GM12878 (cell line): ENCODE data around the gene IFITM2. TPM values are rescaled to one million over a fixed set of nuclear protein-coding genes. Genes with fewer than 3 reads are reported as not detected.

Source experiments
- CEBPZ ChIP-seq: fragments of 150-350 bp; IDR thresholded peaks from 2 replicates; pipeline ENCODE4 v1.6.1; 2016; ENCODE audit warnings: low read depth, low read length
- EGR1 ChIP-seq, 2 experiments: IDR thresholded peaks; 1 replicate in 1 of 2; 2 replicates in 1 of 2; pipeline ENCODE4 v1.6.1; 2011 to 2012; ENCODE audit warnings: low read depth in 2 of 2, low read length in 2 of 2, borderline replicate concordance in 1 of 2, mild to moderate bottlenecking in 1 of 2, moderate library complexity in 1 of 2
- FOXM1 ChIP-seq: IDR thresholded peaks from 2 replicates; pipeline ENCODE4 v1.6.1; 2012; ENCODE audit warnings: low read depth, mild to moderate bottlenecking, inconsistent platforms, low read length, moderate library complexity
- HCFC1 ChIP-seq: fragments of 150-350 bp; IDR thresholded peaks from 2 replicates; pipeline ENCODE4 v1.6.1; 2014; ENCODE audit warnings: low read length
- LARP7 ChIP-seq: fragments of 450-650 bp; IDR thresholded peaks from 2 replicates; pipeline ENCODE4 v1.6.1; 2017; ENCODE audit warnings: mild to moderate bottlenecking
- MTA3 ChIP-seq: IDR thresholded peaks from 2 replicates; pipeline ENCODE4 v1.6.1; 2012; ENCODE audit warnings: low read length, inconsistent platforms, borderline replicate concordance
- NR2C1 ChIP-seq: fragments of 450-650 bp; IDR thresholded peaks from 2 replicates; pipeline ENCODE4 v1.6.1; 2017; ENCODE audit warnings: antibody characterized with exemption, mild to moderate bottlenecking, moderate library complexity
- POU2F2 ChIP-seq: IDR thresholded peaks from 3 replicates; pipeline ENCODE4 v1.6.1; 2011; ENCODE audit warnings: low read depth, mild to moderate bottlenecking, low read length, borderline replicate concordance
- SKIL ChIP-seq: fragments of 450-650 bp; IDR thresholded peaks from 2 replicates; pipeline ENCODE4 v1.6.1; 2017; ENCODE audit warnings: mild to moderate bottlenecking, low read depth, inconsistent platforms; ENCODE audit not compliant: poor library complexity, severe bottlenecking
- SREBF2 ChIP-seq: IDR thresholded peaks from 2 replicates; pipeline ENCODE4 v1.6.1; 2012; ENCODE audit warnings: mild to moderate bottlenecking, low read length
- STAT1 ChIP-seq: fragments of 450-650 bp; conservative IDR thresholded peaks from 2 replicates; pipeline ENCODE4 v1.6.1; 2014; ENCODE audit warnings: antibody characterized with exemption, mild to moderate bottlenecking
- TARDBP ChIP-seq: IDR thresholded peaks from 2 replicates; pipeline ENCODE4 v1.6.1; 2016; ENCODE audit warnings: borderline replicate concordance
- ZNF207 ChIP-seq: fragments of 450-650 bp; IDR thresholded peaks from 2 replicates; pipeline ENCODE4 v1.6.1; 2014; ENCODE audit warnings: antibody characterized with exemption, mild to moderate bottlenecking, borderline replicate concordance
- polyA plus RNA-seq, 11 experiments: library from polyadenylated mRNA; depleted of rRNA in 4 of 11; unstranded in 6 of 11; stranded (reverse) in 5 of 11; fragments of >200 nt; fragmentation: Nextera tagmentation in 4 of 11; fragmentation: Illumina TruSeq in 1 of 11; extraction: Ambion mirVana in 4 of 11; extraction: Trizol in 1 of 11; gene quantifications; 1 replicate in 1 of 11; 2 replicates in 10 of 11; pipeline versions ENCODE4 v1.2.1 to v1.2.3, GENCODE V29; 2011 to 2016; ENCODE audit warnings: inconsistent platforms in 2 of 11, missing spikeins in 2 of 11, low read depth in 1 of 11
- total RNA-seq, 4 experiments: library from RNA; depleted of rRNA in 3 of 4; stranded (reverse); fragments of >200 nt in 3 of 4; fragmentation: Illumina TruSeq in 1 of 4; extraction: Trizol in 1 of 4; gene quantifications; 2 replicates each; pipeline versions ENCODE4 v1.2.1 to v1.2.3, GENCODE V29; 2013 to 2021
- TF ChIP-seq, protein P1 (sequence below): fragments of 450-650 bp; IDR thresholded peaks from 2 replicates; pipeline ENCODE4 v1.6.1; 2016; ENCODE audit warnings: mild to moderate bottlenecking
- TF ChIP-seq, protein P2 (sequence below): fragments of 450-650 bp; IDR thresholded peaks from 2 replicates; pipeline ENCODE4 v1.6.1; 2018; ENCODE audit warnings: borderline replicate concordance, mild to moderate bottlenecking; ENCODE audit not compliant: partially characterized antibody
- TF ChIP-seq, protein P3 (sequence below): IDR thresholded peaks from 2 replicates; pipeline ENCODE4 v1.6.1; 2011; ENCODE audit warnings: mild to moderate bottlenecking, low read depth, low read length, moderate library complexity; ENCODE audit not compliant: insufficient replicate concordance
- TF ChIP-seq, protein P4 (sequence below): IDR thresholded peaks from 2 replicates; pipeline ENCODE4 v1.6.1; 2012; ENCODE audit warnings: low read length, inconsistent platforms

Gene IFITM2
- total and polyA plus RNA-seq, 10 of the 15 experiments (the other 5 are each of a cell fraction or from before 2014, with no cell fraction given): 116 to 3,672 (median 724) TPM

- no peak for TF ChIP-seq CEBPZ
- TF ChIP-seq NR2C1: no peak
- TF ChIP-seq FOXM1: no peak; the same call in 1 of the 2 replicates
- TF ChIP-seq SREBF2: no peak
- TF ChIP-seq LARP7: peak; percentile 73
- TF ChIP-seq ZNF207: no peak
- TF ChIP-seq MTA3: no peak; the same call in 1 of the 2 replicates
- TF ChIP-seq, protein P1, sequence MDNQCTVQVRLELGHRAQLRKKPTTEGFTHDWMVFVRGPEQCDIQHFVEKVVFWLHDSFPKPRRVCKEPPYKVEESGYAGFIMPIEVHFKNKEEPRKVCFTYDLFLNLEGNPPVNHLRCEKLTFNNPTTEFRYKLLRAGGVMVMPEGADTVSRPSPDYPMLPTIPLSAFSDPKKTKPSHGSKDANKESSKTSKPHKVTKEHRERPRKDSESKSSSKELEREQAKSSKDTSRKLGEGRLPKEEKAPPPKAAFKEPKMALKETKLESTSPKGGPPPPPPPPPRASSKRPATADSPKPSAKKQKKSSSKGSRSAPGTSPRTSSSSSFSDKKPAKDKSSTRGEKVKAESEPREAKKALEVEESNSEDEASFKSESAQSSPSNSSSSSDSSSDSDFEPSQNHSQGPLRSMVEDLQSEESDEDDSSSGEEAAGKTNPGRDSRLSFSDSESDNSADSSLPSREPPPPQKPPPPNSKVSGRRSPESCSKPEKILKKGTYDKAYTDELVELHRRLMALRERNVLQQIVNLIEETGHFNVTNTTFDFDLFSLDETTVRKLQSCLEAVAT: peak; percentile 89
- TF ChIP-seq, protein P2, sequence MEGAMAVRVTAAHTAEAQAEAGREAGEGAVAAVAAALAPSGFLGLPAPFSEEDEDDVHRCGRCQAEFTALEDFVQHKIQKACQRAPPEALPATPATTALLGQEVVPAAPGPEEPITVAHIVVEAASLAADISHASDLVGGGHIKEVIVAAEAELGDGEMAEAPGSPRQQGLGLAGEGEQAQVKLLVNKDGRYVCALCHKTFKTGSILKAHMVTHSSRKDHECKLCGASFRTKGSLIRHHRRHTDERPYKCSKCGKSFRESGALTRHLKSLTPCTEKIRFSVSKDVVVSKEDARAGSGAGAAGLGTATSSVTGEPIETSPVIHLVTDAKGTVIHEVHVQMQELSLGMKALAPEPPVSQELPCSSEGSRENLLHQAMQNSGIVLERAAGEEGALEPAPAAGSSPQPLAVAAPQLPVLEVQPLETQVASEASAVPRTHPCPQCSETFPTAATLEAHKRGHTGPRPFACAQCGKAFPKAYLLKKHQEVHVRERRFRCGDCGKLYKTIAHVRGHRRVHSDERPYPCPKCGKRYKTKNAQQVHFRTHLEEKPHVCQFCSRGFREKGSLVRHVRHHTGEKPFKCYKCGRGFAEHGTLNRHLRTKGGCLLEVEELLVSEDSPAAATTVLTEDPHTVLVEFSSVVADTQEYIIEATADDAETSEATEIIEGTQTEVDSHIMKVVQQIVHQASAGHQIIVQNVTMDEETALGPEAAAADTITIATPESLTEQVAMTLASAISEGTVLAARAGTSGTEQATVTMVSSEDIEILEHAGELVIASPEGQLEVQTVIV: no peak
- TF ChIP-seq, protein P3, sequence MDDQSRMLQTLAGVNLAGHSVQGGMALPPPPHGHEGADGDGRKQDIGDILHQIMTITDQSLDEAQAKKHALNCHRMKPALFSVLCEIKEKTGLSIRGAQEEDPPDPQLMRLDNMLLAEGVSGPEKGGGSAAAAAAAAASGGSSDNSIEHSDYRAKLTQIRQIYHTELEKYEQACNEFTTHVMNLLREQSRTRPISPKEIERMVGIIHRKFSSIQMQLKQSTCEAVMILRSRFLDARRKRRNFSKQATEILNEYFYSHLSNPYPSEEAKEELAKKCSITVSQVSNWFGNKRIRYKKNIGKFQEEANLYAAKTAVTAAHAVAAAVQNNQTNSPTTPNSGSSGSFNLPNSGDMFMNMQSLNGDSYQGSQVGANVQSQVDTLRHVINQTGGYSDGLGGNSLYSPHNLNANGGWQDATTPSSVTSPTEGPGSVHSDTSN: no peak
- no peak for TF ChIP-seq HCFC1
- TF ChIP-seq EGR1 (IDR thresholded peaks at IDR 0.05; ENCODE audit: borderline replicate concordance in 1 of 2, low read depth in 2 of 2, low read length in 2 of 2): no peak
- no peak for TF ChIP-seq STAT1
- TF ChIP-seq, protein P4, sequence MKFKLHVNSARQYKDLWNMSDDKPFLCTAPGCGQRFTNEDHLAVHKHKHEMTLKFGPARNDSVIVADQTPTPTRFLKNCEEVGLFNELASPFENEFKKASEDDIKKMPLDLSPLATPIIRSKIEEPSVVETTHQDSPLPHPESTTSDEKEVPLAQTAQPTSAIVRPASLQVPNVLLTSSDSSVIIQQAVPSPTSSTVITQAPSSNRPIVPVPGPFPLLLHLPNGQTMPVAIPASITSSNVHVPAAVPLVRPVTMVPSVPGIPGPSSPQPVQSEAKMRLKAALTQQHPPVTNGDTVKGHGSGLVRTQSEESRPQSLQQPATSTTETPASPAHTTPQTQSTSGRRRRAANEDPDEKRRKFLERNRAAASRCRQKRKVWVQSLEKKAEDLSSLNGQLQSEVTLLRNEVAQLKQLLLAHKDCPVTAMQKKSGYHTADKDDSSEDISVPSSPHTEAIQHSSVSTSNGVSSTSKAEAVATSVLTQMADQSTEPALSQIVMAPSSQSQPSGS: no peak
- TF ChIP-seq TARDBP: no peak
- TF ChIP-seq POU2F2: no peak
- peak; percentile 51 for TF ChIP-seq SKIL
Observed at GRCh38 chr11:330694-331357, 23.2 kb downstream of the IFITM2 start (continued).
